K562 (cell line): Measurements from ENCODE around the gene SUV39H2.

Source experiments
- BACH1 ChIP-seq: fragments of 200-800 bp; sonication (Bioruptor generic); IDR thresholded peaks from 2 replicates; pipeline ENCODE4 v1.6.1; 2016; ENCODE audit warnings: missing genetic modification characterization, missing compliant biosample characterization
- CHD4 ChIP-seq: fragments of 200-600 bp; sonication (generic); IDR thresholded peaks from 3 replicates; pipeline ENCODE4 v1.6.1; 2012; ENCODE audit warnings: low read depth, mild to moderate bottlenecking, mixed read lengths, low read length, inconsistent platforms; ENCODE audit not compliant: insufficient read depth, insufficient replicate concordance, poor library complexity, severe bottlenecking
- CREB1 ChIP-seq, 2 experiments: sonication (generic) in 1 of 2; formaldehyde crosslinking in 1 of 2; IDR thresholded peaks; 2 replicates each; pipeline versions ENCODE4 v1.6.1 to v1.8.0; 2012 to 2022; ENCODE audit warnings: inconsistent platforms in 1 of 2, mild to moderate bottlenecking in 1 of 2, missing genetic modification reagents in 1 of 2, moderate library complexity in 1 of 2
- EZH2 ChIP-seq: IDR thresholded peaks from 2 replicates; pipeline ENCODE4 v1.6.1; 2012; ENCODE audit warnings: low read depth, mild to moderate bottlenecking, inconsistent platforms, low read length, borderline replicate concordance
- HMGN3 ChIP-seq: IDR thresholded peaks from 2 replicates; pipeline ENCODE4 v1.6.1; 2011; ENCODE audit warnings: borderline replicate concordance, low read depth, mild to moderate bottlenecking, mixed read lengths, low read length; ENCODE audit not compliant: insufficient read length; ENCODE audit errors: extremely low read depth
- RCOR1 ChIP-seq, 2 experiments: IDR thresholded peaks; 2 replicates each; pipeline ENCODE4 v1.6.1; 2012; ENCODE audit warnings: low read depth in 2 of 2, low read length in 2 of 2, borderline replicate concordance in 1 of 2, improper control_type of control experiment in 1 of 2
- RUNX1 ChIP-seq: sonication (generic); IDR thresholded peaks from 2 replicates; pipeline ENCODE4 v1.6.1; 2016; ENCODE audit warnings: antibody characterized with exemption, low read depth
- TAF1 ChIP-seq: IDR thresholded peaks from 2 replicates; pipeline ENCODE4 v1.6.1; 2011; ENCODE audit warnings: mild to moderate bottlenecking, low read length, moderate library complexity; ENCODE audit not compliant: insufficient read depth, control insufficient read depth, severe bottlenecking; ENCODE audit errors: extremely low read depth
- TAF15 ChIP-seq: fragments of 200-400 bp; formaldehyde crosslinking; IDR thresholded peaks from 2 replicates; pipeline ENCODE4 v1.6.1; 2017; ENCODE audit warnings: mild to moderate bottlenecking, low read depth, low read length, moderate library complexity
- ZZZ3 ChIP-seq: fragments of 450-650 bp; IDR thresholded peaks from 2 replicates; pipeline ENCODE4 v1.6.1; 2016; ENCODE audit warnings: antibody characterized with exemption, mild to moderate bottlenecking, moderate library complexity
- TF ChIP-seq, protein P1 (sequence below): sonication (generic); formaldehyde crosslinking; IDR thresholded peaks from 2 replicates; pipeline ENCODE4 v1.9.0; 2022; ENCODE audit warnings: mild to moderate bottlenecking, missing genetic modification reagents
- TF ChIP-seq, protein P2 (sequence below), 3 experiments: IDR thresholded peaks in 2 of 3; conservative IDR thresholded peaks in 1 of 3; 2 replicates each; pipeline ENCODE4 v1.5.1; 2011 to 2012; ENCODE audit warnings: low read length in 3 of 3, mild to moderate bottlenecking in 3 of 3, control low read depth in 2 of 3, improper control_type of control experiment in 1 of 3, inconsistent platforms in 1 of 3, low read depth in 1 of 3, mixed read lengths in 1 of 3, moderate library complexity in 1 of 3; ENCODE audit not compliant: insufficient read depth in 2 of 3
- TF ChIP-seq, protein P3 (sequence below): sonication (generic); formaldehyde crosslinking; IDR thresholded peaks from 2 replicates; pipeline ENCODE4 v1.8.0; 2022; ENCODE audit warnings: mild to moderate bottlenecking, missing genetic modification reagents
- TF ChIP-seq, protein P4 (sequence below): fragments of 450-650 bp; conservative IDR thresholded peaks from 2 replicates; pipeline ENCODE4 v1.6.1; 2016; ENCODE audit warnings: missing genetic modification characterization, low read depth, mild to moderate bottlenecking, control low read depth, missing compliant biosample characterization

GRCh38 chr10:14945108-14945507 lies 66.4 kb downstream of the SUV39H2 start:
- TF ChIP-seq, protein P1, sequence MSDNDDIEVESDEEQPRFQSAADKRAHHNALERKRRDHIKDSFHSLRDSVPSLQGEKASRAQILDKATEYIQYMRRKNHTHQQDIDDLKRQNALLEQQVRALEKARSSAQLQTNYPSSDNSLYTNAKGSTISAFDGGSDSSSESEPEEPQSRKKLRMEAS: no peak
- TF ChIP-seq BACH1 (tag): no peak
- TF ChIP-seq TAF1: no peak
- no peak for TF ChIP-seq CHD4
- TF ChIP-seq, protein P2, sequence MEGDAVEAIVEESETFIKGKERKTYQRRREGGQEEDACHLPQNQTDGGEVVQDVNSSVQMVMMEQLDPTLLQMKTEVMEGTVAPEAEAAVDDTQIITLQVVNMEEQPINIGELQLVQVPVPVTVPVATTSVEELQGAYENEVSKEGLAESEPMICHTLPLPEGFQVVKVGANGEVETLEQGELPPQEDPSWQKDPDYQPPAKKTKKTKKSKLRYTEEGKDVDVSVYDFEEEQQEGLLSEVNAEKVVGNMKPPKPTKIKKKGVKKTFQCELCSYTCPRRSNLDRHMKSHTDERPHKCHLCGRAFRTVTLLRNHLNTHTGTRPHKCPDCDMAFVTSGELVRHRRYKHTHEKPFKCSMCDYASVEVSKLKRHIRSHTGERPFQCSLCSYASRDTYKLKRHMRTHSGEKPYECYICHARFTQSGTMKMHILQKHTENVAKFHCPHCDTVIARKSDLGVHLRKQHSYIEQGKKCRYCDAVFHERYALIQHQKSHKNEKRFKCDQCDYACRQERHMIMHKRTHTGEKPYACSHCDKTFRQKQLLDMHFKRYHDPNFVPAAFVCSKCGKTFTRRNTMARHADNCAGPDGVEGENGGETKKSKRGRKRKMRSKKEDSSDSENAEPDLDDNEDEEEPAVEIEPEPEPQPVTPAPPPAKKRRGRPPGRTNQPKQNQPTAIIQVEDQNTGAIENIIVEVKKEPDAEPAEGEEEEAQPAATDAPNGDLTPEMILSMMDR (IDR thresholded peaks at IDR 0.05 in 2 of 3, conservative IDR thresholded peaks at IDR 0.05 in 1 of 3; ENCODE audit: insufficient read depth in 2 of 3, low read depth in 1 of 3, low read length in 3 of 3): no peak
- TF ChIP-seq, protein P3, sequence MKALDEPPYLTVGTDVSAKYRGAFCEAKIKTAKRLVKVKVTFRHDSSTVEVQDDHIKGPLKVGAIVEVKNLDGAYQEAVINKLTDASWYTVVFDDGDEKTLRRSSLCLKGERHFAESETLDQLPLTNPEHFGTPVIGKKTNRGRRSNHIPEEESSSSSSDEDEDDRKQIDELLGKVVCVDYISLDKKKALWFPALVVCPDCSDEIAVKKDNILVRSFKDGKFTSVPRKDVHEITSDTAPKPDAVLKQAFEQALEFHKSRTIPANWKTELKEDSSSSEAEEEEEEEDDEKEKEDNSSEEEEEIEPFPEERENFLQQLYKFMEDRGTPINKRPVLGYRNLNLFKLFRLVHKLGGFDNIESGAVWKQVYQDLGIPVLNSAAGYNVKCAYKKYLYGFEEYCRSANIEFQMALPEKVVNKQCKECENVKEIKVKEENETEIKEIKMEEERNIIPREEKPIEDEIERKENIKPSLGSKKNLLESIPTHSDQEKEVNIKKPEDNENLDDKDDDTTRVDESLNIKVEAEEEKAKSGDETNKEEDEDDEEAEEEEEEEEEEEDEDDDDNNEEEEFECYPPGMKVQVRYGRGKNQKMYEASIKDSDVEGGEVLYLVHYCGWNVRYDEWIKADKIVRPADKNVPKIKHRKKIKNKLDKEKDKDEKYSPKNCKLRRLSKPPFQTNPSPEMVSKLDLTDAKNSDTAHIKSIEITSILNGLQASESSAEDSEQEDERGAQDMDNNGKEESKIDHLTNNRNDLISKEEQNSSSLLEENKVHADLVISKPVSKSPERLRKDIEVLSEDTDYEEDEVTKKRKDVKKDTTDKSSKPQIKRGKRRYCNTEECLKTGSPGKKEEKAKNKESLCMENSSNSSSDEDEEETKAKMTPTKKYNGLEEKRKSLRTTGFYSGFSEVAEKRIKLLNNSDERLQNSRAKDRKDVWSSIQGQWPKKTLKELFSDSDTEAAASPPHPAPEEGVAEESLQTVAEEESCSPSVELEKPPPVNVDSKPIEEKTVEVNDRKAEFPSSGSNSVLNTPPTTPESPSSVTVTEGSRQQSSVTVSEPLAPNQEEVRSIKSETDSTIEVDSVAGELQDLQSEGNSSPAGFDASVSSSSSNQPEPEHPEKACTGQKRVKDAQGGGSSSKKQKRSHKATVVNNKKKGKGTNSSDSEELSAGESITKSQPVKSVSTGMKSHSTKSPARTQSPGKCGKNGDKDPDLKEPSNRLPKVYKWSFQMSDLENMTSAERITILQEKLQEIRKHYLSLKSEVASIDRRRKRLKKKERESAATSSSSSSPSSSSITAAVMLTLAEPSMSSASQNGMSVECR (CRISPR knock-in tag): no peak
- no peak for TF ChIP-seq HMGN3
- TF ChIP-seq, protein P4, sequence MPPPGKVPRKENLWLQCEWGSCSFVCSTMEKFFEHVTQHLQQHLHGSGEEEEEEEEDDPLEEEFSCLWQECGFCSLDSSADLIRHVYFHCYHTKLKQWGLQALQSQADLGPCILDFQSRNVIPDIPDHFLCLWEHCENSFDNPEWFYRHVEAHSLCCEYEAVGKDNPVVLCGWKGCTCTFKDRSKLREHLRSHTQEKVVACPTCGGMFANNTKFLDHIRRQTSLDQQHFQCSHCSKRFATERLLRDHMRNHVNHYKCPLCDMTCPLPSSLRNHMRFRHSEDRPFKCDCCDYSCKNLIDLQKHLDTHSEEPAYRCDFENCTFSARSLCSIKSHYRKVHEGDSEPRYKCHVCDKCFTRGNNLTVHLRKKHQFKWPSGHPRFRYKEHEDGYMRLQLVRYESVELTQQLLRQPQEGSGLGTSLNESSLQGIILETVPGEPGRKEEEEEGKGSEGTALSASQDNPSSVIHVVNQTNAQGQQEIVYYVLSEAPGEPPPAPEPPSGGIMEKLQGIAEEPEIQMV: no peak
- TF ChIP-seq RCOR1 (IDR thresholded peaks at IDR 0.05; ENCODE audit: borderline replicate concordance in 1 of 2, low read depth in 2 of 2, low read length in 2 of 2): no peak
- no peak for TF ChIP-seq RUNX1
- no peak for TF ChIP-seq EZH2
- no peak for TF ChIP-seq CREB1 (IDR thresholded peaks at IDR 0.05)
- TF ChIP-seq CREB1 (CRISPR knock-in tag; IDR thresholded peaks at IDR 0.05): no peak
- no peak for TF ChIP-seq TAF15
- no peak for TF ChIP-seq ZZZ3
